KMS-11 (cell line): Measurements from ENCODE around the gene STX16.

ENCODE experiments used
- H2AFZ ChIP-seq: fragments of 200-600 bp; sonication (generic); 2 replicates; pipeline ENCODE4 v1.6.1; 2016; ENCODE audit warnings: antibody characterized with exemption, mixed run types, low read depth
- H3K27ac ChIP-seq: fragments of 200-600 bp; sonication (generic); 2 replicates; pipeline ENCODE4 v1.6.1; 2016; ENCODE audit warnings: mild to moderate bottlenecking, mixed run types
- H3K27me3 ChIP-seq: fragments of 200-600 bp; sonication (generic); 2 replicates; pipeline ENCODE4 v1.6.1; 2017; ENCODE audit warnings: mild to moderate bottlenecking, low read depth, mixed run types, moderate library complexity; ENCODE audit not compliant: insufficient read depth
- H3K36me3 ChIP-seq: fragments of 200-600 bp; sonication (generic); 2 replicates; pipeline ENCODE4 v1.6.1; 2017; ENCODE audit warnings: mild to moderate bottlenecking, mixed run types; ENCODE audit not compliant: insufficient read depth
- H3K4me1 ChIP-seq: fragments of 200-600 bp; sonication (generic); 2 replicates; pipeline ENCODE4 v1.6.1; 2016; ENCODE audit warnings: mild to moderate bottlenecking, low read depth, mixed run types; ENCODE audit not compliant: poor library complexity, severe bottlenecking
- H3K4me2 ChIP-seq: fragments of 200-600 bp; sonication (generic); 2 replicates; pipeline ENCODE4 v1.7.0; 2016; ENCODE audit warnings: mild to moderate bottlenecking, mixed run types
- H3K4me3 ChIP-seq: fragments of 200-600 bp; sonication (generic); IDR thresholded peaks from 2 replicates; pipeline ENCODE4 v1.6.1; 2017; ENCODE audit warnings: low read depth, low read length, mixed read lengths; ENCODE audit not compliant: insufficient read depth
- H3K79me2 ChIP-seq: fragments of 200-600 bp; sonication (generic); 2 replicates; pipeline ENCODE4 v1.6.1; 2016; ENCODE audit warnings: low read depth, mixed run types; ENCODE audit not compliant: insufficient read depth
- H3K9ac ChIP-seq: fragments of 200-600 bp; sonication (generic); 2 replicates; pipeline ENCODE4 v1.6.1; 2016; ENCODE audit warnings: mild to moderate bottlenecking, mixed run types
- H4K20me1 ChIP-seq: fragments of 200-600 bp; sonication (generic); 2 replicates; pipeline ENCODE4 v1.6.1; 2016; ENCODE audit warnings: mild to moderate bottlenecking, mixed run types; ENCODE audit not compliant: insufficient read depth
- CTCF ChIP-seq: fragments of 200-600 bp; sonication (generic); conservative IDR thresholded peaks from 2 replicates; pipeline ENCODE4 v1.6.1; 2017; ENCODE audit warnings: low read depth, mild to moderate bottlenecking, antibody characterized with exemption, low read length, moderate library complexity, mixed read lengths

STX16 gene

GRCh38 chr20:58708246-58708931 lies 57.3 kb downstream of the STX16 start:
- H4K20me1 ChIP-seq, result no peaks in the 10 kb centered on the region
- no peak for TF ChIP-seq CTCF

GRCh38 chr20:58709013-58709702 lies 58.1 kb downstream of the STX16 start:
- Histone ChIP-seq H3K9ac (no peak overlapping the region), H3K27me3 (no peaks in the 10 kb centered on the region), H4K20me1 (no peaks in the 10 kb centered on the region), H3K27ac (no peak overlapping the region), H2AFZ (no peak overlapping the region), H3K4me2 (no peak overlapping the region), H3K4me1 (no peaks in the 10 kb centered on the region), H3K4me3 (no peak overlapping the region), H3K79me2 (no peaks in the 10 kb centered on the region), H3K36me3 (no peaks in the 10 kb centered on the region)
- TF ChIP-seq CTCF, result no peak

More at GRCh38 chr20:58708246-58708931, 57.3 kb downstream of the STX16 start:
- H2AFZ ChIP-seq, result no peak overlapping the region
- H3K4me3 ChIP-seq, result no peak overlapping the region
- H3K4me1 ChIP-seq, result no peaks in the 10 kb centered on the region
- H3K9ac ChIP-seq, result no peak overlapping the region
- no peak overlapping the region for H3K4me2 ChIP-seq
- H3K27me3 ChIP-seq, result no peaks in the 10 kb centered on the region
- H3K36me3 ChIP-seq, result no peaks in the 10 kb centered on the region
- H3K79me2 ChIP-seq, result no peaks in the 10 kb centered on the region
- no peak overlapping the region for H3K27ac ChIP-seq

GRCh38 chr20:58709703-58710039 lies 58.6 kb downstream of the STX16 start:
- Histone ChIP-seq H3K4me1 (no peaks in the 10 kb centered on the region), H3K79me2 (no peaks in the 10 kb centered on the region), H3K4me2 (no peak overlapping the region), H3K36me3 (no peaks in the 10 kb centered on the region), H3K27me3 (no peaks in the 10 kb centered on the region), H3K9ac (no peak overlapping the region), H2AFZ (no peak overlapping the region), H3K4me3 (no peak overlapping the region), H3K27ac (no peak overlapping the region), H4K20me1 (no peaks in the 10 kb centered on the region)
- TF ChIP-seq CTCF, result no peak

- H3K4me1 ChIP-seq, result no peaks in the 10 kb centered on the region
- no peak for TF ChIP-seq CTCF
- H3K27me3 ChIP-seq, result no peaks in the 10 kb centered on the region
- H3K4me2 ChIP-seq, result no peak overlapping the region
- H2AFZ ChIP-seq, result no peak overlapping the region
- no peaks in the 10 kb centered on the region for H3K36me3 ChIP-seq
- H3K79me2 ChIP-seq, result no peaks in the 10 kb centered on the region
- H3K27ac ChIP-seq, result no peak overlapping the region
- no peak overlapping the region for H3K9ac ChIP-seq
- no peak overlapping the region for H3K4me3 ChIP-seq
- H4K20me1 ChIP-seq, result no peaks in the 10 kb centered on the region
Observed at GRCh38 chr20:58710481-58711265, 59.6 kb downstream of the STX16 start.
